ENCODE measurements around the gene MDFIC.

Gene MDFIC

GRCh38 chr7:114979388-114979787 is 57.5 kb downstream of the MDFIC start:
- Histone ChIP-seq H4K8ac (ENCODE audit: low read depth, low read length) (no peak overlapping the region), H3K4ac (ENCODE audit: low read depth, low read length) (no peak overlapping the region), H3K79me2 (ENCODE audit: control insufficient read depth, insufficient read depth, low read length, poor library complexity) (no peaks in the 10 kb centered on the region), H4K12ac (ENCODE audit: low read depth, low read length) (no peak overlapping the region), H3K9me3 (ENCODE audit: insufficient read depth, low read depth, low read length) (no peaks in the 10 kb centered on the region), H3K79me1 (ENCODE audit: low read length) (no peaks in the 10 kb centered on the region), H3K4me1 (ENCODE audit: control insufficient read depth in 1 of 2, insufficient read depth in 2 of 2, low read length in 2 of 2) (no peaks in the 10 kb centered on the region), H3K27ac (ENCODE audit: low read depth, low read length) (no peak overlapping the region), H2AFZ (ENCODE audit: insufficient read depth, low read length, poor library complexity) (no peak overlapping the region), H3K4me3 (ENCODE audit: low read depth, low read length) (no peak overlapping the region), H2BK12ac (ENCODE audit: low read length) (no peak overlapping the region), H3K36me3 (ENCODE audit: control insufficient read depth in 1 of 2, insufficient read depth in 2 of 2, low read length in 2 of 2) (peaks cover 0 to 2% of the 10 kb centered on the region in 2 experiments), H3K18ac (ENCODE audit: low read length) (no peak overlapping the region), H2BK5ac (ENCODE audit: low read depth, low read length, poor library complexity) (no peak overlapping the region), H4K91ac (ENCODE audit: low read depth, low read length) (no peak overlapping the region), H3K4me2 (ENCODE audit: low read length) (no peak overlapping the region), H2BK120ac (ENCODE audit: insufficient read depth, low read length, poor library complexity) (no peak overlapping the region), H2AK5ac (ENCODE audit: low read length) (no peak overlapping the region), H3K27me3 (ENCODE audit: insufficient read depth, low read length) (no peaks in the 10 kb centered on the region), H3K9ac (ENCODE audit: low read length) (no peak overlapping the region), H3K14ac (ENCODE audit: low read length) (no peak overlapping the region), H3K23ac (ENCODE audit: low read length) (no peak overlapping the region)
- no CpG with 5 or more reads among the region's 7 CpGs for WGBS (ENCODE audit: extremely low coverage, insufficient coverage, insufficient read length)
- peak; percentile 76 to 92 for DNase-seq

DNA sequence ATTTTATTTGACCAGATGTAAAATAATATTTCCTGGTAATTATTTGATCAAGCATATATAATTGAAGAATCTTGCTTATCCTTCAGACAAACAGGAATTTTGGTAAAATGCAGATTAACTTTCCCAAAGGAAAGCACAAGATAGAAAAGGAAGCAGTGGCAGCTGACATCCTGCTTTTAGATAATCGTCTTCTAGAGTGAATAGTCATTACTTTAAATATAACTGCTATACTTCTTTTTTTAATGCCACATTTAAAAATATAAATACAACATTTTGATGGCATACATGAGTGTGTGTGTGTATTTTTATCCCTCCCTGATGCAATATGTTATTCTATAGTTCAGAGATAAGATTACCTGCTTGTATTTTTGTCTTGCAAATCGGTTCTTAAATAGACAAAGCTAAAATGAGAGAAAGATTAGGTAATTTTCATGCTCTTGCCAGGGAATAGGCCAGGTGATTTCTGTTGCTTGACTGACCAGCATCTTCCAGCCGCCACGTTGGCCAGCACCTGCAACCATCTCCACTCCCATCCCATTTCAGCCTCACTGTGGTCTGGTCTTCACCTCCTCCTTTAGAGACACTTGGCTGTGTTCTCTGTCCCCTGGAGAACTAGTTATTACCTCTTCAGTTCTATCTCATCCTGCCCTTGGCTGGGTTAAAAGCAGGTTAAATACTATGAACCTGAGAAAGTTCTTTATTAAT is 58.1 kb downstream of the MDFIC start:
- no peak overlapping the region for H3K4me3 ChIP-seq (ENCODE audit: low read depth, low read length)

GRCh38 chr7:114981323-114981722 is 59.4 kb downstream of the MDFIC start:
- Histone ChIP-seq H2BK5ac (ENCODE audit: low read depth, low read length, poor library complexity) (no peak overlapping the region), H3K4ac (ENCODE audit: low read depth, low read length) (no peak overlapping the region), H3K23ac (ENCODE audit: low read length) (no peak overlapping the region), H3K4me1 (ENCODE audit: control insufficient read depth in 1 of 2, insufficient read depth in 2 of 2, low read length in 2 of 2) (no peaks in the 10 kb centered on the region), H3K18ac (ENCODE audit: low read length) (no peak overlapping the region), H3K79me2 (ENCODE audit: control insufficient read depth, insufficient read depth, low read length, poor library complexity) (no peaks in the 10 kb centered on the region), H3K9ac (ENCODE audit: low read length) (no peak overlapping the region), H3K9me3 (ENCODE audit: insufficient read depth, low read depth, low read length) (no peaks in the 10 kb centered on the region), H4K91ac (ENCODE audit: low read depth, low read length) (no peak overlapping the region), H3K27me3 (ENCODE audit: insufficient read depth, low read length) (no peaks in the 10 kb centered on the region), H2AK5ac (ENCODE audit: low read length) (no peak overlapping the region), H3K4me2 (ENCODE audit: low read length) (no peak overlapping the region), H3K4me3 (ENCODE audit: low read depth, low read length) (no peak overlapping the region), H3K27ac (ENCODE audit: low read depth, low read length) (no peak overlapping the region), H4K8ac (ENCODE audit: low read depth, low read length) (no peak overlapping the region), H3K36me3 (ENCODE audit: control insufficient read depth in 1 of 2, insufficient read depth in 2 of 2, low read length in 2 of 2) (peaks cover 0 to 2% of the 10 kb centered on the region in 2 experiments), H3K79me1 (ENCODE audit: low read length) (no peaks in the 10 kb centered on the region), H2BK12ac (ENCODE audit: low read length) (no peak overlapping the region), H2AFZ (ENCODE audit: insufficient read depth, low read length, poor library complexity) (no peak overlapping the region), H2BK120ac (ENCODE audit: insufficient read depth, low read length, poor library complexity) (no peak overlapping the region), H4K12ac (ENCODE audit: low read depth, low read length) (no peak overlapping the region), H3K14ac (ENCODE audit: low read length) (no peak overlapping the region)
- no peak for DNase-seq
- WGBS (ENCODE audit: extremely low coverage, insufficient coverage, insufficient read length): no CpG with 5 or more reads among the region's 2 CpGs

More for the DNA sequence above, 58.1 kb downstream of the MDFIC start:
- no peak overlapping the region for H4K8ac ChIP-seq (ENCODE audit: low read depth, low read length)
- DNase-seq: no peak
- H3K79me2 ChIP-seq (ENCODE audit: control insufficient read depth, insufficient read depth, low read length, poor library complexity): no peaks in the 10 kb centered on the region
- no peak overlapping the region for H3K4ac ChIP-seq (ENCODE audit: low read depth, low read length)
- no peak overlapping the region for H3K27ac ChIP-seq (ENCODE audit: low read depth, low read length)
- no peak overlapping the region for H3K9ac ChIP-seq (ENCODE audit: low read length)
- no peaks in the 10 kb centered on the region for H3K79me1 ChIP-seq (ENCODE audit: low read length)
- H2AK5ac ChIP-seq (ENCODE audit: low read length): no peak overlapping the region
- H2BK12ac ChIP-seq (ENCODE audit: low read length): no peak overlapping the region
- no peak overlapping the region for H3K4me2 ChIP-seq (ENCODE audit: low read length)
- H2BK120ac ChIP-seq (ENCODE audit: insufficient read depth, low read length, poor library complexity): no peak overlapping the region
- H3K9me3 ChIP-seq (ENCODE audit: insufficient read depth, low read depth, low read length): no peaks in the 10 kb centered on the region
- no peaks in the 10 kb centered on the region for H3K27me3 ChIP-seq (ENCODE audit: insufficient read depth, low read length)
- peaks cover 0 to 2% of the 10 kb centered on the region in 2 experiments for H3K36me3 ChIP-seq (ENCODE audit: control insufficient read depth in 1 of 2, insufficient read depth in 2 of 2, low read length in 2 of 2)
- H3K14ac ChIP-seq (ENCODE audit: low read length): no peak overlapping the region
- no peak overlapping the region for H2BK5ac ChIP-seq (ENCODE audit: low read depth, low read length, poor library complexity)
- no peak overlapping the region for H4K12ac ChIP-seq (ENCODE audit: low read depth, low read length)
- H2AFZ ChIP-seq (ENCODE audit: insufficient read depth, low read length, poor library complexity): no peak overlapping the region
- H3K18ac ChIP-seq (ENCODE audit: low read length): no peak overlapping the region
- H4K91ac ChIP-seq (ENCODE audit: low read depth, low read length): no peak overlapping the region
- WGBS (ENCODE audit: extremely low coverage, insufficient coverage, insufficient read length): no CpG with 5 or more reads among the region's 4 CpGs
- no peaks in the 10 kb centered on the region for H3K4me1 ChIP-seq (ENCODE audit: control insufficient read depth in 1 of 2, insufficient read depth in 2 of 2, low read length in 2 of 2)
- no peak overlapping the region for H3K23ac ChIP-seq (ENCODE audit: low read length)

DNA sequence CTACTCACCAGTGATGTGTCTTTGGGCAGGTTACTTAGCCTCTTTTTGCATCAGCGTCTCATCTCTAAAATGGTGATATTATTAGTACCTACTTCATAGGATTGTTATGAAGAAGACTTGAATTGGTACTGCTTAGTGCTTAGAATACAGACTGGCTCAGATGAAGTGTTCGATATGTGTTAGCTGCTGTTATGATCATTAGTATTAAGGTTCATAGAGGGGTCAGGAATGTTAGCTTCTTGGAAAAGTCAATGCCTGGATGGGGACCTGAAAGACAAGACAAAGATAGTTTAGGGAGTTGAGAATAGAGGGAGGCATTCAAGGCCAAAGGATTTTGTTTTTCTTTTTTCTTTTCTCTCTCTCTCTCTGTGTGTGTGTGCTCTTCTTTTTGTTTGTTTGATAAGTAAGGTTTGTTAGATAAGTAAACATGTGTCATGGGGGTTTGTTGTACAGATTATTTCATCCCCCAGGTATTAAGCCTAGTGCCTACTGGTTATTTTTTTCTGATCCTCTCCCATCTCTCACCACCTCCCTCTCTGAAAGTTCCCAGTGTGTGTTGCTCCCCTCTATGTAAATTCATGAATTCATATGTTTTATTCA is 63.3 kb downstream of the MDFIC start:
- Histone ChIP-seq H3K27ac (ENCODE audit: low read depth, low read length) (no peak overlapping the region), H3K4me2 (ENCODE audit: low read length) (no peak overlapping the region), H2AFZ (ENCODE audit: insufficient read depth, low read length, poor library complexity) (no peak overlapping the region), H3K36me3 (ENCODE audit: control insufficient read depth in 1 of 2, insufficient read depth in 2 of 2, low read length in 2 of 2) (peaks cover 0 to under 1% of the 10 kb centered on the region in 2 experiments), H3K79me2 (ENCODE audit: control insufficient read depth, insufficient read depth, low read length, poor library complexity) (no peaks in the 10 kb centered on the region), H3K18ac (ENCODE audit: low read length) (no peak overlapping the region), H3K27me3 (ENCODE audit: insufficient read depth, low read length) (no peaks in the 10 kb centered on the region), H3K79me1 (ENCODE audit: low read length) (no peaks in the 10 kb centered on the region), H3K4ac (ENCODE audit: low read depth, low read length) (no peak overlapping the region), H3K9me3 (ENCODE audit: insufficient read depth, low read depth, low read length) (no peaks in the 10 kb centered on the region), H2BK5ac (ENCODE audit: low read depth, low read length, poor library complexity) (no peak overlapping the region), H3K23ac (ENCODE audit: low read length) (no peak overlapping the region), H3K4me3 (ENCODE audit: low read depth, low read length) (no peak overlapping the region), H2BK120ac (ENCODE audit: insufficient read depth, low read length, poor library complexity) (no peak overlapping the region), H3K4me1 (ENCODE audit: control insufficient read depth in 1 of 2, insufficient read depth in 2 of 2, low read length in 2 of 2) (peaks cover 0 to 3% of the 10 kb centered on the region in 2 experiments), H4K91ac (ENCODE audit: low read depth, low read length) (no peak overlapping the region), H2AK5ac (ENCODE audit: low read length) (no peak overlapping the region), H3K14ac (ENCODE audit: low read length) (no peak overlapping the region), H2BK12ac (ENCODE audit: low read length) (no peak overlapping the region), H4K12ac (ENCODE audit: low read depth, low read length) (no peak overlapping the region), H4K8ac (ENCODE audit: low read depth, low read length) (no peak overlapping the region), H3K9ac (ENCODE audit: low read length) (no peak overlapping the region)
- no peak for DNase-seq
- no CpG with 5 or more reads among the region's 2 CpGs for WGBS (ENCODE audit: extremely low coverage, insufficient coverage, insufficient read length)

Measured in trophoblast cell (in vitro differentiated cells and primary cell).